Effector CD4-positive, alpha-beta T cell (primary cell): ENCODE data around the gene SLC37A2.

Experiments
- DNase-seq: peaks from one replicate; pipeline ENCODE4 v3.0.0-alpha.2; 2020

SLC37A2 gene

DNA sequence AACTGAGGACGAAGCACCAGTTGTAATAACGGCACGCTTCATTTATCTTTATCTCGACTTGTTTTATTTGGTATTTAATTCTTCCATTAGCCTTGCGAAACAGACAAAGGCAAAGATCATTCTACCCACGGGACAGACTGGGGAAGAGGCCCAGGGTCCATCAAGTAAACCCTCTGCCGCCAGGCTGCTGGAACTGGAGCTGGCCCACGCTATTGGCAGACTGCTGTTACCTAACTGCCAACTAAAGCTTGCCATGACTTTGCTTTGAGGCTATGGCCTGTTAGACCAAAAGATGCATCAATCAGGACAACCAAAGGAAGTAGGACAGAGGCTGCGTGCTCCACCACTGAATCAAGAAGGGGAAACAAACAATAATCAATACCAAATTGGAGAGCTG is 49.1 kb downstream of the SLC37A2 start:
- no peak for DNase-seq

DNA sequence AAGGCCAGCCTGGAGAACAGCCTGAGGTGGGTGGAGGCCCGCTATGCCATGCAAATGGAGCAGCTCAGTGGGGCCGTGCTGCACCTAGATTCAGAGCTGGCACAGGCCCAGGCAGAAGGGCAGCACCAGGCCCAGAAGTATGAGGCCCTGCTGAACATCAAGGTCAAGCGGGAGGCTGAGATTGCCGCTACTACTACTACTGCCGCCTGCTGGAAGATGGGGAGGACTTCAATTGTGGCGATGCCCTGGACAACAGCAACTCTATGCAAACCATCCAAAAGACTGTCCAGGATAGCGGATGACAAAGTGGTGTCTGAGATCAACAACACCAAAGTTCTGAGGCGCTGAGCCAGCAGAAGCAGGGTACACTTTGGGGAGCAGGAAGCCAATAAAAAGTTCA is 51.4 kb downstream of the SLC37A2 start:
- DNase-seq = no peak

DNA sequence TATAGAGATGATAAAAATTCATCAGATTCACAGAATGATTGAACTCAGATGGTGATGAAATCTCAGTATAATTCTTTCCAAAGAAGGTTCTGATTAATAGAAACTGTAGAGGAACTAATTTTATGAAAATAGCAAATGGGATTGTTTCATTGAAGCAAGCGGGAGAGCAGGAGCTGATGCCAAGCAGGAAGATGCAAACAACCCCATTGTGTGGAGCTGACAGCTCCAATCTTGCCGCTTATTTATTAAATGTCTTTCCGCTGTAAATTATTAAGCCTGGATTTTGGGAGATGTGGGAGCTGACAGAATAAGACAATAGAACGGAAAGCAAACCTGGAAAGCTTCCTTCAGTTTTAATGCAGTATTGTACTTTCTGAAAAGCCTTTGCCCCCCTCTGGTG is 54.3 kb downstream of the SLC37A2 start:
- DNase-seq = no peak

DNA sequence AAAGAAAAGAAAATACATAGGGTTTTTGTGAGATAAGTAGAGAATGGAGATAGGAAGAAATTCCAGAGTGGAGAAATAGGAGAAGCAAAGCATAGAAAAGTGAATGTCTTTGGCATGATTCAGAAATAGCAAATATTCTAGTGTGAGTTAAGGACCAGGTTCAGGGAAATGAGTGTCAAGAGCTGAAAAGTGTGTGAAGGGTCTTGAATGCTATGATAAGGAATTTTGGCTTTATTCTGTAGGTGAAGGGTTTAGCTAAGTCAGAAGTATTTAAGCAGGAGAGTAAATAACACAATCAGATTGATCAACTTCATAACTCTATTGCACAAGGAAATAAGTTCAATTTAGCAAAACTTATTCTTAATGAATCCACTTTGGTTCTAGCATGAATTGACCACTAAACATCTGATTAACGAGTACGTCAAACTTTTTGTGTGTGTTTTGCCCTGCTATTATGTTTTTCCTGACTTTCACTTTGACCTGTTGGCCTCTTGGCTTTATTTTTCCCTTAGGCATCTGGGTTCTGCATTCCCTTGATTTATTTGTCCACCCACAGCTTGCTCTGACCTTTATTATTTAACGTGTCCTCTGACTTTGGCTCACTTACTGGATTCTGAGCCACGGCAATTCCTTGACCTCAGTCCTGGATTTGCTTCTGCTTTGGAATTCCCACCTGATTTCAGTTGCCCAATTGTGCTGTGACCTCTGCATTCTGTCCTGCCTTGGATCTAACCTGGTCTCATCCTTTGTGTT is 60.3 kb downstream of the SLC37A2 start:
- DNase-seq = no peak

DNA sequence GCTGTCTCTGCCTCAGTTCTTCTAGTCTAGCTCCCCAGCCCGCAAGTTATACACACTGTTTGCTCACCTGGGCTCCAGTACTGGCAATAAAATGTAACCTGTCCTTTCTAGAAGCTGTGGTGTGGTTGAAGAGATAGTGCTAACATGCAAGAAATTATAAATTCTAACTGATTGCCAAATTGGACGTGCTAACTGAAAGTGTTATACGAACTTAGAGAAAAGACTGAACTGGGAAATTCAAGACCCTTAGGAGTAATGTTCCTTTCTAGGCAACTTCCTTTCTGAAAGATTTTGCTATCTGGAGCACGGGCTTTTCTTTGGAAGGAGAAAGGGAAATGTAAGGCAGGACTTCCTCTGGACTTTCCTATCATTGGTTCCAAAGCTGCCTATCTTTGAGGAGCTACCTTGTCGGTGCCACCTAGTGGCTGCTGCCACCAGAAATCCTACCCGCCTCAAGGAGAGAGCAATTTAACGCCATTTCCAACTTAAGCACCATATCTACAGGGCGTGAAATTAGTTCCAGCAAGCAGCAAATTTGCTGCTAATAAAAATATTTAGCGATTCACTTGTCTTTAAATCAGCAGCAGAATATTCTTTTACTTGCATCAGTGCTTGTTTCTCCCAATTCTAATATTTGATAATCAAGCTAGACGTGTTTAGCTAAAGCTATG is 61.0 kb downstream of the SLC37A2 start:
- DNase-seq = no peak

DNA sequence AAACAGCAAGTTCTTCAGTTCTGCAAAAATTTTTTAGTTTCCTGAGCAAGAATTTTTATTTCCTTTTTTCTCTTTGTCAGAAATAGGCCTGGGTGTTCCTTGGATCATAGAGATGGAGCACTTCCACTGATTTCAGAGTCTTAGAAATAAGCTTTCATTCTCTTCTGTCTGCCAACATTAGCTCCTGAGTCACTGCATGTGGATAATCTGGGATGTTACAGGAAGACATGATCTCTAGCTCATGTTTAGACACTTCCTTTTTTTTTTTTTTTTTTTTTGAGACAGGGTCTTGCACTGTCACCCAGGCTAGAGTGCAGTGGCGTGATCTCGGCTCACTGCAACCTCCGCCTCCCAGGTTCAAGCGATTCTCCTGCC is 61.5 kb downstream of the SLC37A2 start:
- DNase-seq = no peak

DNA sequence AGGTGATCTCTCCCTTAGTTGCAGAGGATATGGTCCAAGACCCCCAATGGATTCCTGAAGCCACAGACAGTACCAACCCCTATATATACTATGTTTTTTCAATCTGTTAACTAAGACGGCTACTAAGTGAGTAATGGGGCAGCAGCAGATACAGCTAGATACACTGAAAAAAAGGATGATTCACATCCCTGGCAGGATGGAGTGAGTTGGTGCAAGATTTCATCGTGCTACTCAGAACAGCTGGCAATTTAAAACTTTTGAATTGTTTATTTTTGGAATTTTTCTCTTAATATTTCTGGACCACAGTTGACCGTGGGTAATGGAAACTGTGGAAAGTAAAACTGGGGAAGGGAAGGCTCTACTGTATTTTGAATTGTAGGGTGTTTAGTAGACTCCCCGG is 65.3 kb downstream of the SLC37A2 start:
- no peak for DNase-seq

DNA sequence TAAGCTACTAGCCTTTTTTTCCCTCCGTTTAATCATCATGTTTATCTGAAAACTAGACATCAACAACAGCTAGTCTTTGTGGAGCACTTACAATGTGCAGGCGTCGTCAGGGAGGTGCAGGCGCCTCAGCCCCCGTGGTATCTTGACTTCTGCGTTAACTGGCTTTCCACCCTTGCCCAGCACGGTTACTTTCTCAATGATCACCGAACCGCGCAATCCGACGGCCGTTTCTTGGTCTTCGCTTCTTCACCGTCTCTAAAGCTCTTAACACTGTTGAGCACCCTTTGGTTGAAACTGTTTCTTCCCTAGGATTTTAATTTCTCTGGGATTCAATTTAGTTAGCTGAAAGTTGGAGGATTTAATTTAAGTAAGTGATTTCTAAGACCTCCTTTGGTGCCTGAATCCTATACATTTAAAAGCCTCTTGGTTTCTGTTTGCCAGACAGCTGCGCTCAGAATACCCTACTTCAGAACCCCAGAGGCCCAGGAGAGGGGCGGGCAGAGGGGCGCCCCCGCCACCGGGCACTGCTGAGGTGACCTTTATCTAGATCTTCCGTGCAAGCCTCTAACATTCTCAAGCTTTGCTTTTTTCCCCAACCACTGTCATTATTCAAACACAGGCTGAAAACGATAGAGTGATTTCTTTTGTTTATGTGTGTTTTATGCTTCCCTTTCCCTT is 66.3 kb downstream of the SLC37A2 start:
- DNase-seq = no peak

DNA sequence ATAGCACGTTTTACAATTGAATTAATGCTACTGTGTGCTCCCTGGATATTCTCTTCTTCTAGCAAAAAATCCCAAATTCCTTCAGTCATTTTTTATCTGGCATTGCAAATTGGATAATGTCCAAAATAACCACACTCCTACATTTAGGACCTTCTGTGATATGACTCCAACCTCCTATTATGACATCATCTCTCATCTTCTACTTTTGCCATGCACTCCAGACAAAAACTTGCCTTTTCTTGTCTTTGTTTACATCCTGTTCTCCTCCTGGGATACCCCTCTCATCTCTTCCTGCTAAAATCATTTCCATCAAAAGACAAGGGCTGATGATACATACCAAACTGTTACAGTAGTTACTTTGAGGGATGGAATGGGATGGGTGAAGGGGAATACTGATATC is 69.0 kb downstream of the SLC37A2 start:
- no peak for DNase-seq

DNA sequence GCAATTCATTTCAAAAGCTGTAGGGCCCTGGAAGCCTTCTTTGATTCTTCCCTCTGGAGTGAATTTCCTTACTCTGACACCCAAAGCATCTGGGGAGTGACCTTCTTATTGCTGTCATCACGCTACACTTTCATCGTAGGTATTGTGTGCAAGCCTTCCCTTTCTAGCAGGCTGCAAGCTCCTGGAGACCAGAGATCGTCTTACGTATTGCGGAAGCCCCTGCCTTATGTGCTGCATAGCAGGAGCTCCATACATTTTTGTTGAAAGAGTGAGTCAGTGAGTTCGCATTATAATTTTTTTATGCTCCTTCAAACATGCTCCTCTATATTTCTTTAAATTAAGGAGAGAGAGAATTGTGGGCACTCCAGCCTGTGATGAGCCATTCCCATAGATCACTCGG is 69.5 kb downstream of the SLC37A2 start:
- DNase-seq = no peak

DNA sequence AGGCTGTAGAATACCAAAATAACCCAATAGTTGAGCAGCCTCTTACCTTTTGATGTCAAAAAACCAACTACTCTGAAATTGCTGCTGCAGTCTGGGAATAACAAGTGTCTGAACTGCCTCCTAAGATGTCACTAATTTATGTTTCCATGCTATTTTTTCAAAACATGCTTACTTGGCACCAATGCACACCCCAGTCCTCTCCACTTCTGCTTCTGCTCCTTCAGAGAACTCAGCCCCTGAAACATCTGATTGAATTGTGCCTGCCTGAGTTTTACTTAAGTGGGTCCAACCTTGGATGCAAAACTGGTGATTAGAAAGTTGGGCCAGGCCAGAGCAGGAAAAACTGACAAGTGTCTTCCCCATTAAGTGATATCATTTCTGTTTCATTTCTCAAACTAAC is 72.9 kb downstream of the SLC37A2 start:
- no peak for DNase-seq

DNA sequence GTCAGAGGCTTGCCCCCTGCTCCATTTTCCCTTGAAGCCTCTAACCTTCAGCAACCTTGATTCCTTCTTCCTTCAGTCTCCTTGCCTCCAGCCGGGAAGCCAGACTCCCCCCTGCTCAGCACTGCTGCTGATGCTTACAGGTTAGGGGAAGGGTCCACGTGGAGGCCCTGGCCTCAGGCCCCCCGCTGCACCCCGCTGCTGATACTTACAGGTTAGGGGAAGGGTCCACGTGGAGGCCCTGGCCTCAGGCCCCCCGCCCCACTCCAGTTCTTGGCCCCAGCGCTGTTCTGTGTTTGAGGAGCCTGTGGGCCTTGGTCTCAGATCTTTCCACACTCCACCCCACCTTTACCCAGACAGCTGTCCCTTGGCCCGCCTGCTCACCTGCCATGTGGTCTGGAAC is 75.9 kb downstream of the SLC37A2 start:
- DNase-seq = no peak

DNA sequence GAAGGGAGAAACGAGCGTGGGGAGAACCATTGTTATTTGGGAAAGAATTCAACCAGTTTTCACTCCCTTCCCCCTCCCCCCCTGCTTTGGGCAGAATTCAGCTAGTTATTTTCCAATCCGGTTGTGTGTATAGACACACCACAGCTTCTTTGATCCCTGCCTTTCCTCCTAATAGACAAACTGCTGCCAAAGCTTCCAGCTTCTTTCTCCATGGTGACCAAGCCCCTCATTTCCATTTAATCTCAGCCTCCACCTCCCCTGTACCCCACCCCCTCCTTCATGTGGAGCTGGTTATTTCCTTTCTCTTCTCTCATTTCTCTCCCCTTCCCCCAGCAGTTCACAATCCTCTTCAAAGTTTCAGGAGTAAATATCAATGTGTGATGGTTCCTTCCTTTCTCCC is 76.7 kb downstream of the SLC37A2 start:
- DNase-seq = no peak
